Left colon (tissue), 2 donors: ENCODE results near the gene EYS. TPM values are rescaled to one million over a fixed set of nuclear protein-coding genes. Genes with fewer than 3 reads are reported as not detected.

ENCODE experiments used
- ATAC-seq: fragments of 200-7000 bp; cut with Tn5 transposase; one replicate; pipeline ENCODE4 v1.9.1; 2020; ENCODE audit warnings: mild to moderate bottlenecking, moderate library complexity
- DNase-seq, 2 donors: peaks; one replicate each; pipeline ENCODE4 v3.0.0-alpha.2; 2020
- intact Hi-C, 2 donors: fragments of 100-400 bp; cut with DNase I in 1 of 2; cut with micrococcal nuclease in 1 of 2; formaldehyde crosslinking; loops; one replicate each; pipeline versions ENCODE4 v1.11.2 to v1.14.0; 2022; cut with DNase I, micrococcal nuclease
- total RNA-seq, 2 donors: library from RNA; stranded (reverse); fragmentation: NEBNext Ultra II Directional; extraction: Animal tissue kit (Norgen Biotek cat#: 25700); gene quantifications; one replicate each; pipeline ENCODE4 v1.2.1, GENCODE V29; 2021
- donor health status: DM: no; HTN: no; CAD: no.
- donor health status: DM: yes; HTN: yes; CAD: no.

EYS gene
- total RNA-seq, 2 donors from 2014 or later, result 0.59 to 1.3 TPM

DNA sequence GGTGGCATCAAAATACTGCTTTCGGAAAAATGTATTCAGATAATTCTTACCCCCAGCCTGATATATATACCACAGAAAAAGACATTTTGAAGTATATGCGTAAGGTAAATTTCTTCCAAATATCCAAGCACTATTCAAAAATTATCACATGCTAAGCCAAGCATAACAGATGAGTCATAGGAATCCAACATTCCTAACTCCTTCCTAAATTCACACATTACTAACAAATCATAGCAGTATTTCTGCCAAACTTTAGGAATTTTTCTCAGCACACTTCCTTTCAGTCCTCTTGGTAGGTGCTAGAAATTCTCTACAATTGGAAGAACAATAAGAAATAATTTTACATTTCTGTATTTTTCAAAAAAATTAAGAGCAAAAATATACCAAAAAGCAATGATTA lies 417.5 kb downstream of the EYS start:
- ATAC-seq (no peak), DNase-seq (no peak)
- intact Hi-C loops, result no loop called here

DNA sequence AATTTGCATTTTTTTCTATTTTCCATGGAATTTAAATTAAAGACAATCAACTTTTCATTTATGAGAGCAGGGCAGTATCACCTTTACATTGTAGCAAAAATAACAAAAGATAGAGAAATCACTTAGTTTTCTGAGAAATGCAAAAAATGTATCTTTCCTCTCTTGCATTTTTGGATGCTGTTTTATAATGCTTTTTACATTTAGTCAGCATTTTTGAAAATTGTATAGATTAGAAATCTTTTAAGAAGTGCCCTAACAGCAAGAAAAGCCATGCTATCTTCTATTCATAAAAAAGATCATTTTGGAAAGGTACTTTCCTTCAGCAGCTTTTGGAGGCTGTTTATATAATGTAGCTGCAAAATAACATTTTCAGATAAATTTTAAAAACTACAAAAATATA lies 421.8 kb downstream of the EYS start:
- no peak for ATAC-seq
- no peak for DNase-seq
- intact Hi-C loops, result no loop called here

DNA sequence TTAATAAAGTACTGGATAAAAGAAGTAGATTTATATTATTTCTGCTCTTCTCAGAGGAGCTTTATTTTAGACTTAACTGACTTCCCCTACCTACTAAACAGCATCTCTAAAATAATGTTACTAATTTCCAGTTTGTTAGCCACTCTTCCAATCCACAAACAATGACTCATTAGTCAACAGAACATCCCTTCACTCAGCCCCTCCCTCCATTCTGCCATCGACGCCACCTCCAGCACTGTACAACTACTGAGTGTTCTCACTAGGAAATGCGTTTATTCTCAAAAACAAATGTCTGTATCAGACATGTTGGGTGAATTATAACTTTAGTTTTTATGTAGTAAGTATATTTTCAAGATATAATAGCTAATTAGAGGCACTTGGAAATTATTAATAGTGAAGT lies 427.0 kb downstream of the EYS start:
- DNase-seq (no peak), ATAC-seq (no peak)
- intact Hi-C loops, result no loop called here

DNA sequence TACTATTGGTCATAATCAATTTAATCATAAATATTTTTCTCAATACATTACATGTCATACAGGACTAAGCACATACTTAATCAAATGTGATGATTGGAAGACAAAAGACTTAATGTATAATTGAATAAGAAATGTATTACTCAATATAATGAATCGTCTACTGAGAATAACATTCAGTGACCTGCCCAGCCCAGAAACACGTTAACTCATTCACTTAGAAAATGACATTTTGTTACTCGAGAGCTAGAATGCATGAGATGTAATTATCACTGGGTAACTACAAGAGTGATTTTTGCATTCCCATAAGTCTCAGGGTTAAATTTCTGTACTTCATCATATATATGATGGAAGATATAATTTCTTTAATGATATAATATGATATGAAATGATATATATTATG lies 444.8 kb downstream of the EYS start:
- ATAC-seq (no peak), DNase-seq (no peak)
- intact Hi-C loops, result no loop called here

DNA sequence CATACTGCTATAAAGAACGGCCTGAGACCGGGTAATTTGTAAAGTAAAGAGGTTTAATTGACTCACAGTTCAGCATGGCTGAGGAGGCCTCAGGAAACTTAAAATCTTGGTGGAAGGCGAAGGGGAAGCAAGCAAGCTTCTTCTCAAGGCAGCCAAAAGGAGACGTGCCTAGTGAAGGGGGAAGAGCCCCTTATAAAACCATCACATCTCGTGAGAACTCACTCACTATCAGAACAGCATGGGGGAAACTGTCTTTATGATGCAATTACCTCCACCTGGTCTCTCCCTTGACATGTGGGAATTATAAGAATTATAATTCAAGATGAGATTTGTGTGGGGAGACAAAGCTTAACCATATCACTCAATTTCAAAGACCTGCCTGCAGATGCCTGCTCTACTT lies 447.0 kb downstream of the EYS start:
- ATAC-seq (no peak), DNase-seq (no peak)
- intact Hi-C loops, result no loop called here

DNA sequence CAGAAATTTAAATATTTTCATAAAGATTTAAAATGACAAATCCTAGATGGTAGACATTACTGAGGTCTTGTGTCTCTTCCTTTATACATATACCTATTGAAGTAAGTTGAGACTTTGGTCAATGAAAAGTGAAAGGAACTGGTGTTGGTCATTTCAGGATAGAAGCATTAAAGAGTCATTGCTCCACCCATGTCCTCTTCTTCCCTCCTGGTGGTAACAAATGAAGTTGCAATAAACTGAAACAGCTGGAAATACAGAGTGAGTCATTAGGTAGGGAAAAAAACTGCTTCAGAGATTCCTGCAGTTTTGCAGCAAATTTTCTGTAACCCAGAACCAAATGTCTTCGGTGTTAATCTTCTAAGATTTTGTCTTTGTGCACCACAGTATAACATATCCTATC lies 448.0 kb downstream of the EYS start:
- no peak for DNase-seq
- intact Hi-C loops, result no loop called here
- ATAC-seq, result no peak

DNA sequence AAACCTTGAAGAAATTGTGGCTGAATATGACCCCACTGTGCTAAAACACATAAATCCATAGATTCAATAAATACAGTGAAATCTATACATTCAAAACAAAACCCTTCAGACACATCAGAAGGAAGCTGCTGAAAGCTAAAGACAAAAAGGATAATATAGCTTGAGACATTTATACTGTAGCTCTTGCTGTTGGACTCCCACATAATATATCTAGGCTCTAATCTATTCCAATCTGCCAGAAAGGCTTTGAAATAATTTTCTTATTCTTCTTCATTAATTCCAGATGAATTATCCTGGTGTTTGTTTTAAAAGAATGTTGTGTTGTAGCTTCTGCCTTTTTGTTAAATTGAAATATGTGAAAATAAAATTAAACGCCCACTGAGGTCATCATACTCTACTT lies 454.0 kb downstream of the EYS start:
- ATAC-seq, result no peak

DNA sequence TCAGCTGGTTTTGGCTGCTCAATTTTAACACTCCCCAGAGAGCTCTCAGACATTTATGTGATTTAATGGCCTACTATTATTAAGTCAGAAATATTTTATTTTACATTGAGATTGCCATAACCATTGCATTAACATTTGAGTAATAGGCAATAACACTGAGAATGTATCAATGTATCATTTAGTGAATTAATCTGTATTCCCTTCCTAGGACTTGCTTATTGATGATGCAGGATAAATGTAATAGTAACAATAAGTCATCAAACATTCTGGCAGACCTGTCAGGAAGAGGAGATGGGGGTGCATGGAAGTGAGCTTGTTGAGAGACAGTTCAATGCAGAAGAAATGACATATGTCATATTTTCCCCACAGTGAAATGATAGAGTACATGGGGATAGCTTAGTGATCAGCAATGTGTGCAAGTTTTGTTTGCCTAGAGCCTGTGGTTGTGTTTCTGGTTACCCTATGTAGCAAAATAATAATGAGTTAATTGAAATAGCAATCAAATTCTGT lies 458.9 kb downstream of the EYS start:
- no peak for ATAC-seq
- intact Hi-C loops, result no loop called here

More for the DNA sequence above, 454.0 kb downstream of the EYS start:
- intact Hi-C loops, result no loop called here
- no peak for DNase-seq

DNA sequence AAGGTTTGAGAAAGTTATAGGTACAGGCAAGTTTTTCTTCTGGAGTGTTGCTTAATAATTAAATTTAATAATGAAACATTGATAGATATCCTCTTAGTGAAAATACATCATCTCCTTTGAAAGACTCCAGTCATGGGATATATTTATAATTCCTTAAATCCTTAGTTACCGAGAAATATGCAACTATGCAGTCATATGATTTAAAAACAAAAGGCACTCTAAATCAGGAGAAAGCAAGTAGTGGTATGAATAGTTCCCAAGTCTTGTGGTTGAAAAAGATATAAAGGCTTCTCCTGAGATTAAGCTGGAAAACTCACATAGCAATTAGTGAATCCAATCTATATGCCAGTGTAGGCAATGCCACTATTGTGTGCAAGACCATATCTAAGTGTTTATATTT lies 475.4 kb downstream of the EYS start:
- intact Hi-C loops, result no loop called here
- DNase-seq (no peak), ATAC-seq (no peak)

More for the DNA sequence above, 458.9 kb downstream of the EYS start:
- no peak for DNase-seq

DNA sequence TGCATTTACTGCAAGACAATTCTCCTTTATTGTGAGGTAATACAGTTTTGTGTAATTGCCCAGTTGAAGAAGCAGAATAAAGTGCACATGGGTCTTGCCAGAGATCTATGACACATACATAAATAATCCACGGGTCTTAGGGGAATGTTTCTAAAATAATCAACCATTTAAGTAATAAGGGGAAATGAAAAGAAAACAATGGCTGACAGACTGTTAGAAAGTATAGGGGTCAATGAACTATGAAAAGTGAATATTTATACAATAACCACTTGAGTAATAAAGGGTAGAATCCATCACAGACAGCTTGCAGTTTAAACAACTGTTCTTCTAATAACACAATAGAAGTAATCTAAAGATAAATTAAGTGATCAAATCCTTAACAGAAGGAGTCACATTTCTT lies 477.2 kb downstream of the EYS start:
- DNase-seq (no peak), ATAC-seq (no peak)
- intact Hi-C loops, result no loop called here

DNA sequence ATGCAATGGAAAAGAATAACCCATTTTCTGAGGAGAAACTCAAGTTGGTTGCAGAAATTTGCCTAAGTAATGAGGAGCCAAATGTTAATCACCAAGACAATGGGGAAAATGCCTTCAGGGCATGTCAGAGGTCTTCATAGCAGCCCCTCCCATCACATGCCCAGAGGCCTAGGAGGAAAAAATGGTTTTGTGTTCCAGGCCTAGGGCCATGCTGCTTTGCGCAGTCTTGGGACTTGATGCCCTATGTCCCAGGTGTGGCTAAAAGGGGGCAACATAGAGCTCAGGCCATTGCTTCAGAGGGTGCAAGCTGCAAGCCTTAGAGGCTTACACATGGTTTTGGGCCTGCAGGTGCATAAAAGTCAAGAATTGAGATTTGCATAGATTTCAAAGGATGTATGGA lies 485.9 kb downstream of the EYS start:
- ATAC-seq (no peak), DNase-seq (no peak)
- intact Hi-C loops, result no loop called here

DNA sequence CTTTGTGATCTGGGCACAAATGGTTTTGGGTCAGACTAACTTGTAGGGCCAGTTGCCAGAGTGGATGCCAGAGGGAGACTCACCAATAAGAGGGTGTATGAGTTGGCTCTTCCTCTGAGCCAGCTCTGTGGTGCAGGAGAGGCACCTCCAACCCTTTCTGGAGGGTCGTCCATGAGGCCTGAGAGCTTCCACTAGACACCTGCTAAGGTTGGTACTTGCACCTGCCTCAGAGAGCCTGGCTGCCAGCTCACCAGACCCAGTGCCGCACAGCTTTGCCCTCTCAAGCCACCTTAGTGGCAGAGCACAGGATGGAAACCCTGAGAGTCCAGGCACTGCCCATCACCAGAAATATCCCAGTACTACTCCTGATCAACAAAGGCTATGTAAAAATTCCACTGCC lies 504.3 kb downstream of the EYS start:
- intact Hi-C loops, result no loop called here
- ATAC-seq, result no peak
- no peak for DNase-seq

DNA sequence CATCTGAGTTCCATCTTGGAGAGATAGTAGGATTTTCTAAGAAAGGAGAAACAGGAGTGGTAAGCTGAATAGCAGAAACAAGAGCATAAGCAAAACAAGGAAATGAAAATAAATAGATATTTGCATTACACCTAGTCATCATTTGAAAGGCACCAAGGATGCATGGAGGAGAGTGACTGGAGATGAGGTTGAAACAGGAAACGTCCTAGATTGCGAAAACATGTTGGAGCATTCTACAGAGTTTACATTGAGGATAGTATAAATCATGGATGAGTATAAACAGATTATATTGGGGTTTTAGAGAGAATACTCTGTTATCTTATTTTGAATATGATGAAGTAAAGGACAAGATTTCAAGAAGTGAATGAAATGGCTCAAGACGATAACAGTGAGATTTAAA lies 507.3 kb downstream of the EYS start:
- no peak for DNase-seq
- ATAC-seq, result no peak
- intact Hi-C loops, result no loop called here

DNA sequence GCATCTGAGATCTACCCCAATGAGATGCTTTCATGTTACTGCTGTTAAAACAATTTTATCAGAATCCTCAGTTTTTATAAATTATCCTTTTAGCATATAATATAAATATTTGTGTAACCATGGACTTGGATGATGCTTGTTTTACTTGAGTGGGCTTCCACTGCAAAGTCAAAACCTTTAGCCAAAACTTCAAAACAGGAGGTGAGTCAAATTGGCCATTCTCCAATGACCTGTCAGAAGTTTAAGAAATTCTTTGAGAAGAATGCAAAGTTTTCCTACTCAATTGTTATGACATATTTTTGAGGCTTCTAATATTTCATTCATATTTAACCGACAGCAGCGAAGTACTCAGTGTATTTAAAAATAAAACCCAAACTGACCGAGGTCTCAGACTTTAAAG lies 507.9 kb downstream of the EYS start:
- DNase-seq (no peak), ATAC-seq (no peak)
- intact Hi-C loops, result no loop called here

DNA sequence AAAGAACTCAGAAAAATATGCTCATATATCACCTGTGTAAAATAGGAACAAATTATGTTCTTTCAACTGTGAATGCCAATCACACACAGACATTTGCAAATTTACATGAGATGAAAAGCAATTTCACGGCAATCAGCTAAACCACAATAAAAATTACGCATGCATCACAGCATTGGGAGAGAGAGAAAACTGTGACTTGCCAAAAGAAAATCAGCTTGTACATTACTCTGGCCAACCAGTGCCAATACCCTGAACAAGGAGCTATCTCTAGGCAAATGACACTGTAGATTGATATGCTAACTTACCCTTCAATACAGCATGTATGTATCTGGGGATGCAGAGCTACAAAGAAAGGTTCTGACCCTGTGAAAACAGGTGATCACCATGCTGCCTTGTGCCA lies 515.6 kb downstream of the EYS start:
- intact Hi-C loops, result no loop called here
- ATAC-seq (no peak), DNase-seq (no peak)

DNA sequence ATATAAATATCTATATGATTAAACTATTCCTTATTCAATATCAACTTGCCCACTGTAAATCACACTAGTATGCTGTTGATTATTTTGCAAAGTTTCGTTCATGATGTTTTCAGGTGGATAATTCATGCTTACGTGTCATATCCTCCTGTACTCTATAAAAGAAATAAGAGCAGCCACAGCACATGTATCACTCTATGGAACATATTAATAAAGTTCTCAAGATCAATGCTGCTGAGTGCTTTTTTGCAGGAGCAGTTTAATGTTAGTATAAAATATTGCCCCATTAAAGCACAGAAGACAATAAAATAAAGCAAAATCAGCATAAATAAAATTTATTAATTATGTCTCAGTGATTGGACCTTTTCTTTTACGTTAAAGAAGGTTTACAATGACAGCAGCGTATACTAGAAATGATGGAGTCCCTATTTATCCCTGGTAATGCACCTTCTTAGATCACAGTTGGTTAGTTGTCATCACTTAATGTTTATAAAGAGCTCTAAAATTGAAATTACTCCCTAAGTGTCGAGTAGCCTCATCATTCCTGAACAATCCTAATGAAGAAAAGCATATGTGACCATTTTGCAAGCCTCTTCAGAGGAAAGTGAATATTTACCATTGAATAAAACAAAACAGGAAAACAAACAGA lies 517.7 kb downstream of the EYS start:
- intact Hi-C loops, result no loop called here
- no peak for DNase-seq
- ATAC-seq, result no peak

DNA sequence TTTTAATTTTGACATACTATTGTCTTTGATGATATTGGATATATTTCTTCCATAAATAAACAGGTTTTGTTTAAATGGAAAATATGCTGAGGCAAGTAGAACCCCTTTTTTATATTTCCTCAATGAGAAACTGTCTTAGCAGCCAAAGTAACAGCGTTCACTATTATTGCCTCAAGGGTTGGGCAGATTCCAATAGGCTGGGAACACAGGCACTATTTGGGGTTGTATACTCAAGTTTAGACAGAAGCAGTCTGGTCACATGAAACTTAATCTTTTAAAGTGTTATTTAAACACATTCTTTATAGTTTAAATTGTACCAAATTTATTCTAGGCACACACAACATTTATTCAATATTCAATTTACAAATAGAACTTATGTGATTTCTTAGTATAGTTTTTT lies 520.2 kb downstream of the EYS start:
- ATAC-seq (no peak), DNase-seq (no peak)
- intact Hi-C loops, result no loop called here

DNA sequence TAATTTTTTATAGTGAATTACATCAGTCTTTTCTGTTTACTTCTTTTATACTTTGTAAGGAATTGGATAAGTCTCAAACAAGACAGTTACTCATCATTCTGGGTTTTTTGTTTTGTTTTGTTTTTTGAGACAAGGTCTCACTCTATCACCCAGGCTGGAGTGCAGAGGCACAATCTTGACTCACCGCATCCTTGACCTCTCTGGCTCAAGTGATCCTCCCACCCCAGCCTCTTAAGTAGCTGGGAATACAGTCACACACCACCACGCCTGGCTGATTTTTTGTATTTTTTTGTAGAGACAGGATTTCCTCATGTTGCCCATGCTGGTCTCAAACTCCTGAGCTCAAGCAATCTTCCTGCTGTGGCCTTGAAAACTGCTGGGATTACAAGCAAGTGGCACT lies 524.3 kb downstream of the EYS start:
- intact Hi-C loops, result no loop called here
- ATAC-seq, result no peak
- DNase-seq, result no peak

DNA sequence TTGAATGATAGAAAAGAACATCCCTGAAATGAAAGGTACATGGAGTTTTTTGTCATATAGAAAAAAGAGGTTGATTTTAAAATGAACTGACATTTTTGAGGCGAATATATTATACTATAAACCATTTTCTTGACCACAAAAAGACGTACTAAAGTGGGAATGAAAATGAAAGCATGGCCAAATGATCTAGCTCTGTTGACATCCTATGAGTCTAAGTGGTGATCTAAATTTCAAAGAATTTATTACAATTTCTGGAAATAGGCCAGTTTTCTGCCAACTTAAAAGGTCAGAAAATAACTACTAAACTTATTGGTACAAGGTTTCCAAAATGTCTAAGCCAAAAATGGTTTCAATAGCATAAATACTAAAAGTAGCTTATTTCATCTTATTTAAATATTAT lies 536.8 kb downstream of the EYS start:
- intact Hi-C loops, result no loop called here
- ATAC-seq (no peak), DNase-seq (no peak)

DNA sequence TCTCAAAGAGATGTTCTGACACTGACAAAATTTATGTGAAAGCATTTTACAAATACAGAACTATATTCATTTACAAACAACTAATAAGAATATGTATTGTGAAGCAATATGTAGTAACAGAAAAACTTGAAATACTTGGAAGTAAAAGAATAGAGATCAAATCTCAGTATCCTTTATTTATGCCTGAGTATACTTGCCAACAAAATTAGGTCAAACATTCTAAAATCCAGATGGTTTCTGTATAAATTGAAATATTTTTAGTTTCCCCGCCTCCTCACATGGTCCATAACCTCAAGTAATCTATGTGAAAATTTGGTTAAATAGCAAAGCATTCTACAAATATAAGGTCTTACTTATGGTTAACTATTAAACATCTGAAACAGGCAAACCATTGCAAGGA lies 545.4 kb downstream of the EYS start:
- DNase-seq (no peak), ATAC-seq (no peak)
- intact Hi-C loops, result no loop called here

DNA sequence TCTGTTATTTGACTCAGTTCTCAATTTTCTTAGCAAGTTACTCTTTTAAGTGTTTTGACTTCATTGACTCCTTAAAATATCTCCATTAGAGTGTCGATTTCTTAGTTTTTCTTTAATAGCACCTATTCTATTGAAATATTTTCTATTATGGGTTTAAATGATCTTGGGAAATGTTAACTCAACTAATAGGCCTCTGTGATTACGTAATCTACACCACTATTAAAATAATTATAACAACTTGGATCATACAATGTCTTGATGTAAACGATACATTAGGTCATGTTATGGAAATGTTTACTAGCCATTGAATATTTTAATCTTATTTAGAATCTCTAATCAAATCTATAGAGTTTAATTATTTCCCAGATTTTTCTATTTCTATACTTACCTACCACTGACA lies 550.0 kb downstream of the EYS start:
- no peak for DNase-seq
- intact Hi-C loops, result no loop called here
- no peak for ATAC-seq

DNA sequence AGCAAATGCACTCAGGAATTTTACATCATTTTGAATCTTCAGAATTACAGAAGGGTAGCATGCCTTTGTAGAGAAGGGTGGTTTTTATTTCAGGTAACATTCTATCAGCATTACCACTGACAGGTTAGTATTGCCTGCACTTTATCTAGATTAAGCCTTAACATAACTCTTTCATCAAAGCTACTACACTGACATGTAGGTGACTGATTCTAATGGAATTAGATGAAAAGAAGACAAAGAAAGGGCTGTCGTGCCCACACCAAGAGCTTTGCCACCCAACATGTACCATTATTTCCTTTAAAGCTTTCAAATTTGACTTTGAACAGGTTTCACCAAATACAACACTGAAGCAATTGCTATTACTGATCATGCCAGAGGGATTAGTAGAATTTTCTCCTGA lies 551.9 kb downstream of the EYS start:
- no peak for DNase-seq
- no peak for ATAC-seq
- intact Hi-C loops, result no loop called here
